HG03571 (cell line): ENCODE measurements around the gene MYL7.
"Not testable (repeated sequence)": the region's sequence is repeated elsewhere in the genome, so short reads cannot be mapped to it uniquely, and the experiment has no call there.

Experiments
- ATAC-seq: cut with Tn5 transposase; IDR thresholded peaks from one replicate; pipeline ENCODE4 v1.9.1; 2021; ENCODE audit not compliant: unreplicated experiment

The MYL7 gene

DNA sequence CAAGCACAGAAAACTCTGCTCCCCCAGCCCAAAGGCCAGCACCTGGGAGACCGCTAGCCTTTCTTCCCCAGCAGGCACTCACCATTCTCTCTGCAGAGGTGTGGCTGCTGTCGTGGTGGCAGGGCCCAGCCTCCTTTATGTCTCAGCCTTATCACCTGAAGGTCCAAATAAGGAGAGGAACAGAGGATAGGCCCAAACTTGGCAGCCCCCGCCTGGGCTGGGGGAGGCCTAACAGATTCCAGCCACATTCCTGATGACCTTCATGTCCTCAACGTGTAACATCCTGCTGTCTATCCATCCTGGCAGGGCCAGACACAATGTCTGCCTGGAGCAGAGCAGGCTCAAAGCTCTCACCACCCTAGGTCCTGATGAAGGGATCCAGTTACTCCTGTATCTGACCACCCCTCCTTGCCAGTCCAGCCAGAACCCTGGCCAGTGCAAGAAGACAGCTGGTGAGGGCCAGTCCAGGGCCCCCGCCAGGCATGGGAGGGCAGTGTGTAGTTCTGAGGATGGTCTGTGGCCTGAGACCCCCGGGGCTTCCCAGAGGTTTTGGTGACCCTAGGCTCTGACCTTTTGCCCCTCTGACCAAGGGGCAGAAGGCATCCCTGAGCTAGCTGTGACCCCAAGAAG, at the start of gene MYL7:
Gene MYL7 (minus strand): TSS at position 112 of the 630 bp plus-strand sequence. CDS start 27 bp downstream, at position 85.
- no peak for ATAC-seq

- no peak for ATAC-seq
Measured at GRCh38 chr7:44189993-44190872, 49.1 kb upstream of the MYL7 start.

DNA sequence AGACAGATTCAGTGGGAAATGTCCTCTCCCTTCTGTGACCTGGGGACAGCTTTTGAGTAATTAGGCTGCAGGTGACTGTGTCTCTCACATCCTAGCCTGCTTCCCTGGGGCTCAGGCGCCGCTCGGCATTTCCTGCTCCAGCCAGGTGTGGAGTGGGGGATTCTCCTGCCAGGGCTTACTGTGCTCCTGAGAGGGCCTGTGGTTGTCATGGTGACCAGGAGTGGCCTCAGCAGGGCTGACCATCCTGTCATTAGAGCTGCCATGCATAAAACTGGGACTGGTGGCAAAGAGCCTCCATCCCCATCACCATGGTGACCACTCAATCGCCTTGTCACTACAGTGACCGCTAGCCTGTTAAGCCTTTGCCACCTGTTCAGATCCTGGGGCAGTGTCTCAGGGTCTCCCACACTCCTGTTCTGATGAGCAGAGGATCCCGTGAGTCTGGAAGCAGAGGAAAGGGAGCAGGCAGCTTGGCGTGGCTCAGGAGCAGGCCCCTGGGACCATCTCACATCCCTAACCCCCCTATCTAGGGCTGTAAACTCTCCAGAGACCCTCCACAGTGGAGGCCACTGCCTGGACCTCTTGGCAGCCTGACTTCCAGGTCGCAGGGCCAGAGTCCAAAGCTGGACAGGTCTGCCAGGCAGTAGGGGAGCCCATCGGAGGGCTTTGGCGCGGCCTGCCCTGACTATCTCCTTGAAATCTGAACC, 48.3 kb upstream of the MYL7 start, which contains the start of gene GCK:
Gene GCK (minus strand): TSS at position 154 of the 707 bp plus-strand sequence. CDS start 486 bp downstream, outside the sequence.
- no peak for ATAC-seq

- ATAC-seq = no peak
Measured at GRCh38 chr7:44188480-44189225, 47.5 kb upstream of the MYL7 start.

GRCh38 chr7:44187636-44188416, 46.7 kb upstream of the MYL7 start:
- no peak for ATAC-seq

DNA sequence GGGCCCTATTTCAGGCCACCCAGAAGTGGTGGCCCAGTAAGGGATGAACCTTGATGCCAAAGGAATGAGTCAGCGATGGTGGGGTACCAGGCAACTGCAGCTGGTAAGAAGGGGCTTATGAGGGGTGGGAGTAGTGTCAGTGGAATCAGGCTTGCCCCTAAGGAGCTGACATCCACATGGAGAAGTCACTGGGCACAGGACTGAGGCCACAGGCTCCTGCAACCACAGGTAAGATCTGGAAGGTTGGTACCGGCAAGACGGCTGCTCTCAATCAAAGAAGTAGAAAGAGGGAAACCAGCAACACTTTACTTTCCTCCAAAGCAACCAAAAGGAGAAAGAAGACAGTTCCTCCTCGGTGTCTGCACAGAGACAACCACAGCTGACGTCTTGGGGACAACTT, 45.6 kb upstream of the MYL7 start:
- no peak for ATAC-seq

GRCh38 chr7:44185729-44186128, 44.6 kb upstream of the MYL7 start:
- ATAC-seq = no peak

GRCh38 chr7:44184873-44185446, 43.8 kb upstream of the MYL7 start:
- no peak for ATAC-seq

DNA sequence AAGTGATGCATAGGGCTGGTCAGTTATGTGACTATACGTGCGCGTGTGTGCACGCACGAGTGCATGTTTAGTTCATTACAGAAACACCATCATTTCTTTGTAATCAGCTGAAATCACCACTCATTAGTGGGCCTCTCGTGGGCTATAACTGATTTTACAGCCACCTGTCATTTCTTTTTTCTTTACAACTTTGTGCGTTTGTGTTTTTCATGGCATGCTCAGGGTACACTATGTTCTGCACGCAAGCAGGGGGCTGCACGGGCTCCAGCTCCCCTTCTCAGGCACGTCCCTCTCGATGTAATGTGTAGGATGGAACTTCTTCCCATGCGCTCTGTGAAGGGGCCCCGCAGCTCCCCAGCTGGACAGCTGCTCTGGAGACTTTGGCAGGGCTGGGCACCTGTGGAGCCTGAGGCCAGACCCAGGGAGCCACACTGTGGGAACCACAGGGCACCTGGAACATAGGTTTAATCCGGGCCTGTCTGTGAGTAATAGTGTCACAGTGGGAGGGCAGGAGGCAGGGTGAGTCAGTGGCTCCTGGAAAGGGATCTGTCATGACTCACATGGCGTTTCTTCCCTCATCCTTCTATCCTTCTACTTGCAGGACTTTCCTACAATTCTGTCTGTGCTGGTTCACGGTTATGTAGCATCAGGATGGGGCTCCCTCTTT, 43.2 kb upstream of the MYL7 start:
- no peak for ATAC-seq

GRCh38 chr7:44183386-44183785, 42.3 kb upstream of the MYL7 start:
- ATAC-seq = no peak

DNA sequence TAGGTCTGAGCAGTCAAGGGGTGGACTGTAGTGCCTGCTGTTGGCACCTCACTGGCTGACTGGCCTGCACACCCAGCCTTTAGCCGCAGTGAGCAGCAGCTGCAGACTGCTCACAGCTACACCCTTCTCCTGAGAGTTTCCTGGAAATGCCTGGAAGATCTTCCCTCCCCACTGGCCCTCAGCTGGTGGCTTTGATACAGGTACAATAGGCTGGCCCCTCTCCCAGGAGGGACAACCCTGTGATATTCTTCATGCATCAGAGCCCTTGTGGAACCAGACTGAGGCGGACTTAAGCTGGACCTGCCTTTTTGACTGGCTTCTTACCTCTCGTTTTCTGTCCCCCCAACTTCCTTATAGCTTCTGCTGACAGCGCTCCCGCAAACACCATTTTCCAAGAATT, 41.7 kb upstream of the MYL7 start:
- ATAC-seq = no peak

- ATAC-seq = no peak
Measured at GRCh38 chr7:44180631-44181030, 39.5 kb upstream of the MYL7 start.

- no peak for ATAC-seq
Measured at GRCh38 chr7:44177570-44178131, 36.5 kb upstream of the MYL7 start.

GRCh38 chr7:44176486-44176885, 35.4 kb upstream of the MYL7 start:
- ATAC-seq = no peak

DNA sequence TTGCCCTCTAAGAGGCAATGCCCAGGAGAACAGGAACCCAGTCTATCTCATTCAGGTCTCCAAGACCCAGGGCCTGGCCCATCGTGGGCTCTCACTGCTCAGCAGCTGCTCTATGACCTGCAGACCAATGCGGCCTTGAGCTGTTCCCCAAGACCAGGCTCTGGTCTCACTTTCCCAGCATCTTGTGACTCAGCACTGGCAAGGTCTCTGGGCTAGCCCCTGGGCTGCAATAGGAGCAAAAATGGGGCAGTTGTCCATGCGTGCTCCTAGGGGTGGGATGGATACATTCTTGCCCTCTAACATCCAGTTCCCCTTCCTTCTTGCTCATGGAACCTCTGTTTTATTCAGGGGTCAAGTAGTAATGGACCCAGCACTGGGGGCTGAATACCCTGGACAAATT, 34.6 kb upstream of the MYL7 start:
- no peak for ATAC-seq

DNA sequence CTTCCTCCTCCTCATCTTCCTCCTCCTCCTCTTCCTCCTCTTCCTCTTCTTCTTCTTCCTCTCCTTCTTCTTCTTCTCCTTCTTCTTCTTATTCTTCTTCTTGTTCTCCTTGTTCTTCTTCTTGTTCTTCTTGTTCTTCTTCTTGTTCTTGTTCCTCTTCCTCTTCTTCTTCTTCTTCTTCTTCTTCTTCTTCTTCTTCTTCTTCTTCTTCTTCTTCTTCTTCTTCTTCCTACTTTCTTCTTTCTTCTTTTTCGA, 33.5 kb upstream of the MYL7 start:
- not testable (repeated sequence) for ATAC-seq

DNA sequence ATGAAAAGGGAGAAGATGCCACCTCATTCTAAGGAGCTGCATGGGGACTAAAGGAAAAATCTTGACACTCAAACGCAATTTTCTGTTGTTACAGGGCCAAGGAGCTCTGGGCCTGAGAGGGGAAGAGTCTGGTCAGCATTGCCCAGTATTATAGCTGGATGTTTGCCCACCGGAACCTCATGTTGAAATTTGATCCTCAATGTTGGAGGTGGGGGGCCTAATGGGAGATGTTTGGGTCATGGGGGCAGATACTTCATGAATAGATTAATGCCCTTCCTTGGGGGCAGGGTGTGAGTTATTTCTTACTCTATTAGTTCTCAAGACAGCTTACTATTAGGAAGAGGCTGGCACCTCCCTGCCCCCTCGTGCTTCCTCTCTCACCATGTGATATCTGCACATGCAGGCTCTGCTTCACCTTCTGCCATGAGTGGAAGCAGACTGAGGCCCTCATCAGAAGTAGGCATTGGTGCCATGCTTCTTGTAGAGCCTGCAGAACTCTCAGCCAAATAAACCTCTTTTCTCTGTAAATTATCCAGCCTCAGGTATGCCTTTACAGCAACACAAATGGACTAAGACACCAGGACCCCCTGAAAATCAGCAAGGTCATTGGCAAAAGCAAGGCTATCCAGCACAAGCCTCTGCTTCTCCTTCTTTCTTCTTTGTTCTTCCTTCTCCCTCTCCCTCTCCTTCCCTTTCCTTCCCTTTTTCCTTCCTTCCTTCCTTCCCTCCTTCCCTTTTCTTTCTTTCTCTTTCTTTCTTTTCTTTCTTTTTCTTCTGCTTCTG, 33.0 kb upstream of the MYL7 start:
- no peak for ATAC-seq

GRCh38 chr7:44172803-44173424, 31.8 kb upstream of the MYL7 start:
- ATAC-seq = no peak
